ENCODE measurements around the gene NKAIN1.
"Not testable (repeated sequence)": the region's sequence is repeated elsewhere in the genome, so short reads cannot be mapped to it uniquely, and the experiment has no call there.

NKAIN1 gene

GRCh38 chr1:31239653-31240241 is at the start of gene NKAIN1:
TSS of gene NKAIN1 (minus strand) at chr1:31239887. CDS start at chr1:31239547, 340 bp downstream.
- peaks cover 27 to 30% of the 10 kb centered on the region in 2 donors for H3K27me3 ChIP-seq (ENCODE audit: control insufficient read depth in 2 of 2, insufficient read depth in 2 of 2, low read length in 2 of 2)
- no peak within 1 kb of the TSS for H3K9ac ChIP-seq (ENCODE audit: low read depth in 1 of 2, low read length in 2 of 2)
- H3K9me3 ChIP-seq (ENCODE audit: control insufficient read depth in 2 of 2, low read length in 2 of 2): no peaks in the 10 kb centered on the region
- H3K36me3 ChIP-seq (ENCODE audit: control insufficient read depth in 2 of 2, insufficient read depth in 2 of 2, low read length in 2 of 2): no peaks in the 10 kb centered on the region
- no peak within 1 kb of the TSS for H3K4me3 ChIP-seq (ENCODE audit: low read length in 2 of 2)
- H3K4me1 ChIP-seq (ENCODE audit: control insufficient read depth in 2 of 2, insufficient read depth in 2 of 2, low read length in 2 of 2): peaks cover 0 to 3% of the 10 kb centered on the region in 2 donors
- H3K27ac ChIP-seq (ENCODE audit: low read depth in 2 of 2, low read length in 2 of 2): no peak within 1 kb of the TSS

GRCh38 chr1:31289021-31289420 is 49.3 kb upstream of the NKAIN1 start:
- Histone ChIP-seq H3K4me3 (ENCODE audit: low read length in 2 of 2) (no peak overlapping the region), H3K27me3 (ENCODE audit: control insufficient read depth in 2 of 2, insufficient read depth in 2 of 2, low read length in 2 of 2) (no peaks in the 10 kb centered on the region), H3K4me1 (ENCODE audit: control insufficient read depth in 2 of 2, insufficient read depth in 2 of 2, low read length in 2 of 2) (no peaks in the 10 kb centered on the region), H3K9me3 (ENCODE audit: control insufficient read depth in 2 of 2, low read length in 2 of 2) (no peaks in the 10 kb centered on the region), H3K9ac (ENCODE audit: low read depth in 1 of 2, low read length in 2 of 2) (no peak overlapping the region), H3K36me3 (ENCODE audit: control insufficient read depth in 2 of 2, insufficient read depth in 2 of 2, low read length in 2 of 2) (peaks cover 46 to 50% of the 10 kb centered on the region in 2 donors), H3K27ac (ENCODE audit: low read depth in 2 of 2, low read length in 2 of 2) (no peak overlapping the region)

DNA sequence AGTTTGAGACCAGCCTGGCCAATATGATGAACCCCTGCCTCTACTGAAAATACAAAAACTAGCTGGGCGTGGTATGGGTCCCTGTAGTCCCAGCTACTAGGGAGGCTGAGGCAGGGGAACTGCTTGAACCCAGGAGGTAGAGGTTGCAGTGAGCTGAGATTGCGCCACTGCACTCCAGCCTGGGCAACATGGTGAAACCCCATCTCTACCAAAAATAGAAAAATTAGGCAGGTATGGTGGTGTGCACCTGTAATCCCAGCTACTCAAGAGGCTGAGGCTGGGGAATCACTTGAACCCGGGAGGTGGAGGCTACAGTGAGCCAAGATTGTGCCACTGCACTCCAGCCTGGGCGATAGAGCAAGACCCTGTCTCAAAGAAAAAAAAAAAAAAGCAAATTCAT is 48.1 kb upstream of the NKAIN1 start:
- not testable (repeated sequence) for H3K9ac ChIP-seq (ENCODE audit: low read depth in 1 of 2, low read length in 2 of 2); H3K4me3 ChIP-seq (ENCODE audit: low read length in 2 of 2); H3K9me3 ChIP-seq (ENCODE audit: control insufficient read depth in 2 of 2, low read length in 2 of 2); H3K27ac ChIP-seq (ENCODE audit: low read depth in 2 of 2, low read length in 2 of 2); H3K4me1 ChIP-seq (ENCODE audit: control insufficient read depth in 2 of 2, insufficient read depth in 2 of 2, low read length in 2 of 2); H3K27me3 ChIP-seq (ENCODE audit: control insufficient read depth in 2 of 2, insufficient read depth in 2 of 2, low read length in 2 of 2)
- H3K36me3 ChIP-seq (ENCODE audit: control insufficient read depth in 2 of 2, insufficient read depth in 2 of 2, low read length in 2 of 2): peaks cover 37 to 42% of the 10 kb centered on the region in 2 donors

DNA sequence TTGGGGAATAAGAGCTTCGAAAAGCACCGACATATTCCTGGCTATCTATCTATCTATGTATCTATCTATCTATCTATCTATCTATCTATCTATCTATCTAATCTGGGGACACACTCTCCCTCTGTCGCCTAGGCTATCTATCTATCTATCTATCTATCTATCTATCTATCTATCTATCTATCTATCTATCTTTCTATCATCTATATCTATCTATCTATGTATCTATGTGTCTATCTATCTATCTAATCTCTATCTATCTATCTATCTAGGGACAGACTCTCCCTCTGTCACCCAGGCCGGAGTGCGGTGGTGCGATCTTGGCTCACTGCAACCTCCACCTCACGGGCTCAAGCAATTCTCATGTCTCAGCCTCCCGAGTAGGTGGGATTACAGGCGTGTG is 42.7 kb upstream of the NKAIN1 start:
- peaks cover 35 to 50% of the 10 kb centered on the region in 2 donors for H3K36me3 ChIP-seq (ENCODE audit: control insufficient read depth in 2 of 2, insufficient read depth in 2 of 2, low read length in 2 of 2)
- H3K4me3 ChIP-seq (ENCODE audit: low read length in 2 of 2); H3K27ac ChIP-seq (ENCODE audit: low read depth in 2 of 2, low read length in 2 of 2); H3K4me1 ChIP-seq (ENCODE audit: control insufficient read depth in 2 of 2, insufficient read depth in 2 of 2, low read length in 2 of 2); H3K9ac ChIP-seq (ENCODE audit: low read depth in 1 of 2, low read length in 2 of 2); H3K27me3 ChIP-seq (ENCODE audit: control insufficient read depth in 2 of 2, insufficient read depth in 2 of 2, low read length in 2 of 2); H3K9me3 ChIP-seq (ENCODE audit: control insufficient read depth in 2 of 2, low read length in 2 of 2): not testable (repeated sequence)

DNA sequence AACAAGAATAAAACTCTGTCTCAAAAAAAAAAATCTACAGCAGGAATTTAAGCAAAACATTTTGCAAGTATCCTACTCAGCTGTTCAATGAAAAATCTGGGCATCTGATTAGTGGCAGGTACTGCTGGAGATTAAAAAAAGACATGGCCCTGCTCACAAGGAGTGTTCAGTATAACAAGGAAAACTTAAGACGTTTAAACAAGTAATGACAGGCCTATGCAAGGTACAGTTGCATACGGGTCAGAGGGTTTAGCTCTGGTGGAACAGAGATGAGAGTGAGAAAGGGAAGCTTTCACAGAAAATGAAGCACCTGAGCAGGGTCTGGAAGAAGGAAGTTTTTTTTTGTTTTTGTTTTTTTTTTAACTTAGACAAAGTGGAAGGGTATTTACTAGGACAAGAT is 33.9 kb upstream of the NKAIN1 start:
- Histone ChIP-seq H3K4me1 (ENCODE audit: control insufficient read depth in 2 of 2, insufficient read depth in 2 of 2, low read length in 2 of 2) (no peaks in the 10 kb centered on the region), H3K27ac (ENCODE audit: low read depth in 2 of 2, low read length in 2 of 2) (no peak overlapping the region), H3K36me3 (ENCODE audit: control insufficient read depth in 2 of 2, insufficient read depth in 2 of 2, low read length in 2 of 2) (peaks cover 26 to 53% of the 10 kb centered on the region in 2 donors), H3K9ac (ENCODE audit: low read depth in 1 of 2, low read length in 2 of 2) (no peak overlapping the region), H3K4me3 (ENCODE audit: low read length in 2 of 2) (no peak overlapping the region), H3K9me3 (ENCODE audit: control insufficient read depth in 2 of 2, low read length in 2 of 2) (no peaks in the 10 kb centered on the region), H3K27me3 (ENCODE audit: control insufficient read depth in 2 of 2, insufficient read depth in 2 of 2, low read length in 2 of 2) (no peaks in the 10 kb centered on the region)

DNA sequence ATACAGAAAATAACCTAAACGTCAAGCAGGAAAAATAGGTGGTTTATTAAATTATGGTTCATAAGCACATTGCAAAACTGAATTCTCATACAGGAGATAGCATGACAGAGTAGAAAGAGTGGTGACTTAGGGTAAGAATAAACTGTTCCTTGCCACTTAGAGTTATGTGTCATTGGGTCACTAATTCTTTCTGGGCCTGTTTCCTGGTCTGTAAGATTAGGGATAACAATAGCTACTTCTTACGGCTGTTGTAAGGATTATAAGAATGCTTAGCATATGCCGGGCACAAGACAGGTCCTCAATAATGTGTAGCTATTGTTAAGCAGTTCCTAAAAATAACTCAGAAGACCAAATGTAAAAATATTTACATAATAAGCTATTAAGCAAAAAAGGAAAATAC is 32.7 kb upstream of the NKAIN1 start:
- Histone ChIP-seq H3K4me1 (ENCODE audit: control insufficient read depth in 2 of 2, insufficient read depth in 2 of 2, low read length in 2 of 2) (no peaks in the 10 kb centered on the region), H3K4me3 (ENCODE audit: low read length in 2 of 2) (no peak overlapping the region), H3K9me3 (ENCODE audit: control insufficient read depth in 2 of 2, low read length in 2 of 2) (no peaks in the 10 kb centered on the region), H3K27me3 (ENCODE audit: control insufficient read depth in 2 of 2, insufficient read depth in 2 of 2, low read length in 2 of 2) (no peaks in the 10 kb centered on the region), H3K36me3 (ENCODE audit: control insufficient read depth in 2 of 2, insufficient read depth in 2 of 2, low read length in 2 of 2) (peaks cover 21 to 49% of the 10 kb centered on the region in 2 donors), H3K27ac (ENCODE audit: low read depth in 2 of 2, low read length in 2 of 2) (no peak overlapping the region), H3K9ac (ENCODE audit: low read depth in 1 of 2, low read length in 2 of 2) (no peak overlapping the region)

DNA sequence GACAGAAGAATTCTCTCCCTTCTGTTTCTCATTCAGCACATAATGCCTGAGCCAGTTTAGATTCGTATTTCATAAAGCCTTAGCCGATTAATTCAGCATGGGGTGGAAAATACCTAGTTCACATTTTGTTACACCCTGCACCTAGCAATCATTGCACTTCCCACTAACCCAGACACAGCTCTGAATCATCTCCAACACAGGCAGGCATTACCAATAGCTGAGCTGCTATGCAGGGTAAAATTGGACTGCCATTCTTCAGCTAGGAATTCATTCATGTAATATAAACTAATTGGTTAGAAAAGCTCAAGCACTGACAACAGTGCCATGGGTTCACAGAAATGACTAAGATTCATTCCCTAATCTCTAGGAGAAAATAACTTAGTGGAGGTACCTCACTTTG is 26.9 kb upstream of the NKAIN1 start:
- Histone ChIP-seq H3K36me3 (ENCODE audit: control insufficient read depth in 2 of 2, insufficient read depth in 2 of 2, low read length in 2 of 2) (peaks cover 27 to 46% of the 10 kb centered on the region in 2 donors), H3K27ac (ENCODE audit: low read depth in 2 of 2, low read length in 2 of 2) (no peak overlapping the region), H3K9ac (ENCODE audit: low read depth in 1 of 2, low read length in 2 of 2) (no peak overlapping the region), H3K9me3 (ENCODE audit: control insufficient read depth in 2 of 2, low read length in 2 of 2) (no peaks in the 10 kb centered on the region), H3K4me1 (ENCODE audit: control insufficient read depth in 2 of 2, insufficient read depth in 2 of 2, low read length in 2 of 2) (peaks cover 0 to 4% of the 10 kb centered on the region in 2 donors), H3K27me3 (ENCODE audit: control insufficient read depth in 2 of 2, insufficient read depth in 2 of 2, low read length in 2 of 2) (no peaks in the 10 kb centered on the region), H3K4me3 (ENCODE audit: low read length in 2 of 2) (no peak overlapping the region)

DNA sequence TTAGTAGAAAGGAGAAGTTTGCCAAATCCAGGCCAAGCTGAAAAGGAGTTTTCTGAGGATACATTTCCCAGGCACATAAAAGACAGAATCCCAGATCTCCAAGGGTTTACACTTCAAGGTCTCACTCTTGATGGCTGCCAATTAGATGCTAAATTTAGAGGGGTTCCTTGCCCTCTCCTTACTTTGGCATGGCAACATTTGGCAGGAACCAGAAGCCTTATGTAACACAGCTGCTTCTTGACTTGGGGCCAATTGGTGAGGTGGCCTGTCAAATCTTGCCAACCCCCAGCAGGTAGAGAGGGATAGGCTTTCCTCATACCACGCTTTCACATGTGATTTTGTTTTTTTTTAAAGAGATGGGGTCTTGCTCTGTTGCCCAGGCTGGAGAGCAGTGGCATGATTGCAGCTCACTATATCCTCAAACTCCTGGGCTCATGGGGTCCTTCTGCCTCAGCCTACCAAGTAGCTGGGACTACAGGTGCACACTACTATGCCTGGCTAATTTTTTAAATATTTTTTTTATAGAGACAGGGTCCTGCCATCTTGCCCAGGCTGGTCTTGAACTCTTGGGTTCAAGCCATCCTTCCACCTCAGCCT is 25.2 kb upstream of the NKAIN1 start:
- no peaks in the 10 kb centered on the region for H3K9me3 ChIP-seq (ENCODE audit: control insufficient read depth in 2 of 2, low read length in 2 of 2)
- H3K27me3 ChIP-seq (ENCODE audit: control insufficient read depth in 2 of 2, insufficient read depth in 2 of 2, low read length in 2 of 2): no peaks in the 10 kb centered on the region
- peaks cover 25 to 44% of the 10 kb centered on the region in 2 donors for H3K36me3 ChIP-seq (ENCODE audit: control insufficient read depth in 2 of 2, insufficient read depth in 2 of 2, low read length in 2 of 2)
- no peak overlapping the region for H3K9ac ChIP-seq (ENCODE audit: low read depth in 1 of 2, low read length in 2 of 2)
- H3K27ac ChIP-seq (ENCODE audit: low read depth in 2 of 2, low read length in 2 of 2): no peak overlapping the region
- no peak overlapping the region for H3K4me3 ChIP-seq (ENCODE audit: low read length in 2 of 2)
- H3K4me1 ChIP-seq (ENCODE audit: control insufficient read depth in 2 of 2, insufficient read depth in 2 of 2, low read length in 2 of 2): peaks cover 0 to 4% of the 10 kb centered on the region in 2 donors

- H3K36me3 ChIP-seq (ENCODE audit: control insufficient read depth in 2 of 2, insufficient read depth in 2 of 2, low read length in 2 of 2): peaks cover 32 to 41% of the 10 kb centered on the region in 2 donors
- no peak overlapping the region for H3K27ac ChIP-seq (ENCODE audit: low read depth in 2 of 2, low read length in 2 of 2)
- H3K9ac ChIP-seq (ENCODE audit: low read depth in 1 of 2, low read length in 2 of 2): no peak overlapping the region
- H3K27me3 ChIP-seq (ENCODE audit: control insufficient read depth in 2 of 2, insufficient read depth in 2 of 2, low read length in 2 of 2): no peaks in the 10 kb centered on the region
- no peaks in the 10 kb centered on the region for H3K9me3 ChIP-seq (ENCODE audit: control insufficient read depth in 2 of 2, low read length in 2 of 2)
- H3K4me1 ChIP-seq (ENCODE audit: control insufficient read depth in 2 of 2, insufficient read depth in 2 of 2, low read length in 2 of 2): peaks cover 0 to 4% of the 10 kb centered on the region in 2 donors
- H3K4me3 ChIP-seq (ENCODE audit: low read length in 2 of 2): no peak overlapping the region
These were observed 23.7 kb upstream of the NKAIN1 start for GRCh38 chr1:31263408-31263807.

DNA sequence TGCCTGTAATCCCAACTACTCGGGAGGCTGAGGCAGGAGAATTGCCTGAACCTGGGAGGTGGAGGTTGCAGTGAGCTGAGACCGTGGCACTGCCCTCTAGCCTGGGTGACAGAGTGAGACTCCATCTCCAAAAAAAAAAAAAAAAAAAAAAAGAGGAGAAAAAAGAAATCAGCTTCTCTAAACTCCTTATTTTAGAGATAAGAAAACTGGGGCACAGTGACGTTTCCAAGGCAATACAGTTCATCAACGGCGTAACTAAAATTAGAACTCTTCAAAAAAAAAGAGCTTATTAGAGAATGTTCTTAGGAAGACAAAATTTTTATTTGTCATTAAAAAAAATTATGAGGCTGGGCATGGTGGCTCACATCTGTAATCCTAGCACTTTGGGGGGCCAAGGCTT is 22.7 kb upstream of the NKAIN1 start:
- not testable (repeated sequence) for H3K9ac ChIP-seq (ENCODE audit: low read depth in 1 of 2, low read length in 2 of 2); H3K9me3 ChIP-seq (ENCODE audit: control insufficient read depth in 2 of 2, low read length in 2 of 2); H3K4me3 ChIP-seq (ENCODE audit: low read length in 2 of 2); H3K27ac ChIP-seq (ENCODE audit: low read depth in 2 of 2, low read length in 2 of 2); H3K4me1 ChIP-seq (ENCODE audit: control insufficient read depth in 2 of 2, insufficient read depth in 2 of 2, low read length in 2 of 2); H3K27me3 ChIP-seq (ENCODE audit: control insufficient read depth in 2 of 2, insufficient read depth in 2 of 2, low read length in 2 of 2)
- peaks cover 35 to 42% of the 10 kb centered on the region in 2 donors for H3K36me3 ChIP-seq (ENCODE audit: control insufficient read depth in 2 of 2, insufficient read depth in 2 of 2, low read length in 2 of 2)

All from mucosa of rectum (tissue), 2 donors.